Pancreas (tissue), 10 donors: ENCODE measurements around the gene B4GALT1. TPM values are rescaled to one million over a fixed set of nuclear protein-coding genes. Genes with fewer than 3 reads are reported as not detected.
A peak's percentile ranks its signal among the peaks of the same experiment; 100 is the strongest.

Experiments
- ATAC-seq, 4 donors: fragments of 200-7000 bp; cut with Tn5 transposase; one replicate each; pipeline versions ENCODE4 v1.8.0 to v1.9.1; 2020; ENCODE audit warnings: mild to moderate bottlenecking in 4 of 4, moderate library complexity in 4 of 4
- DNase-seq, 6 donors: peaks; one replicate each; pipeline ENCODE4 v3.0.0-alpha.2; 2020
- FAIRE-seq: peaks from 2 replicates; lab custom pipeline; 2012; peaks lifted over from hg19 to GRCh38; lab: Jason Lieb, UNC
- H3K27ac ChIP-seq, 4 donors: fragments of 200-600 bp; sonication (generic); 1 replicate in 3 of 4; 2 replicates in 1 of 4; pipeline versions ENCODE4 v1.5.0 to v1.8.0; 2020
- H3K27me3 ChIP-seq, 4 donors: fragments of 200-600 bp; one replicate each; pipeline ENCODE4 v1.8.0; 2021
- H3K36me3 ChIP-seq, 3 donors: fragments of 200-600 bp; sonication (generic) in 1 of 3; one replicate each; pipeline versions ENCODE4 v1.5.0 to v1.8.0; 2020 to 2021
- H3K4me1 ChIP-seq, 3 donors: fragments of 200-600 bp; one replicate each; pipeline ENCODE4 v1.8.0; 2021
- H3K4me3 ChIP-seq, 4 donors: fragments of 200-600 bp; sonication (generic) in 2 of 4; one replicate each; pipeline versions ENCODE4 v1.5.0 to v1.8.0; 2020 to 2021
- H3K9me3 ChIP-seq, 4 donors: fragments of 200-600 bp; one replicate each; pipeline ENCODE4 v1.8.0; 2021
- CTCF ChIP-seq, 4 donors: fragments of 200-600 bp; sonication (generic) in 3 of 4; IDR thresholded peaks; one replicate each; pipeline versions ENCODE4 v1.5.0 to v1.8.0; 2021; ENCODE audit warnings: antibody characterized with exemption in 4 of 4
- WGBS, 2 donors: extraction: QIAGEN DNeasy Blood & Tissue Kit; methylation state at CpG; one replicate each; pipeline ENCODE4 v1.1.7; 2013; 5-methylcytosine and 5-hydroxymethylcytosine counted together
- intact Hi-C, 3 donors: fragments of 100-400 bp; cut with DNase I; formaldehyde crosslinking; loops; one replicate each; pipeline versions ENCODE4 v1.11.1 to v1.14.2; 2022
- polyA plus RNA-seq, 2 donors: library from polyadenylated mRNA; stranded (reverse); fragments of 200-250 nt; gene quantifications; one replicate each; pipeline ENCODE4 v1.2.3, GENCODE V29; 2013
- total RNA-seq, 6 donors: library from RNA; stranded (reverse); fragmentation: NEBNext Ultra II Directional in 4 of 6; extraction: Animal tissue kit (Norgen Biotek cat#: 25700) in 4 of 6; gene quantifications; one replicate each; pipeline versions ENCODE4 v1.2.1 to v1.2.4, GENCODE V29; 2021 to 2023
- donor health status: healthy with polysubstance abuse.
- donor health status: DM: no; HTN: no; CAD: no; lungs with moderate emphysema.
- donor health status: DM: no; HTN: no; CAD: no.
- donor health status: control.
- donor health status: control.
- donor health status: Bipolar disorder and iron deficiency.
- donor health status: DM: yes; HTN: yes; CAD: no.
- donor health status: DM: no; HTN: no; CAD: no.
- donor health status: DM: no; HTN: no; CAD: no.
- donor health status: DM: yes; HTN: yes; CAD: no.

Gene B4GALT1
- total and polyA plus RNA-seq, 8 donors = 9.7 to 54.2 (median 24.4) TPM

GRCh38 chr9:33143241-33143661 is 23.9 kb downstream of the B4GALT1 start:
- Histone ChIP-seq H3K4me3 (no peak overlapping the region), H3K27ac (no peak overlapping the region), H3K9me3 (no peaks in the 10 kb centered on the region), H3K36me3 (no peaks in the 10 kb centered on the region), H3K27me3 (no peaks in the 10 kb centered on the region), H3K4me1 (peaks cover 13 to 19% (median 17%) of the 10 kb centered on the region in 3 donors)
- 84 to 90% methylated on average over 2 of the region's 2 CpGs for WGBS, 2 donors
- FAIRE-seq = no peak
- no peak for ATAC-seq
- intact Hi-C loops = no loop called here
- TF ChIP-seq CTCF (IDR thresholded peaks at IDR 0.05) = no peak
- DNase-seq = no peak

- no peak for FAIRE-seq
- H3K4me1 ChIP-seq = peaks cover 13 to 19% (median 16%) of the 10 kb centered on the region in 3 donors
- H3K4me3 ChIP-seq = no peak overlapping the region
- no peaks in the 10 kb centered on the region for H3K27me3 ChIP-seq
- H3K27ac ChIP-seq = no peak overlapping the region
- DNase-seq = no peak
- H3K9me3 ChIP-seq = no peaks in the 10 kb centered on the region
- intact Hi-C loops = no loop called here
- H3K36me3 ChIP-seq = no peaks in the 10 kb centered on the region
- ATAC-seq = no peak
- TF ChIP-seq CTCF (IDR thresholded peaks at IDR 0.05) = no peak
- WGBS, 2 donors = 91 to 94% methylated on average over 5 of the region's 5 CpGs
These were observed 24.6 kb downstream of the B4GALT1 start for GRCh38 chr9:33142535-33142934.

- FAIRE-seq = no peak
- no peaks in the 10 kb centered on the region for H3K36me3 ChIP-seq
- no peak overlapping the region for H3K4me3 ChIP-seq
- no peak for DNase-seq
- intact Hi-C loops = no loop called here
- no peak for ATAC-seq
- H3K4me1 ChIP-seq = peaks cover 13 to 19% (median 16%) of the 10 kb centered on the region in 3 donors
- WGBS, 2 donors = 84 to 86% methylated on average over 9 of the region's 9 CpGs
- no peaks in the 10 kb centered on the region for H3K27me3 ChIP-seq
- TF ChIP-seq CTCF (IDR thresholded peaks at IDR 0.05) = no peak
- no peaks in the 10 kb centered on the region for H3K9me3 ChIP-seq
- peak overlapping the region in 2 of 4 donors; percentile 31 to 47 for H3K27ac ChIP-seq
These were observed 26.5 kb downstream of the B4GALT1 start for GRCh38 chr9:33140401-33141360.

DNA sequence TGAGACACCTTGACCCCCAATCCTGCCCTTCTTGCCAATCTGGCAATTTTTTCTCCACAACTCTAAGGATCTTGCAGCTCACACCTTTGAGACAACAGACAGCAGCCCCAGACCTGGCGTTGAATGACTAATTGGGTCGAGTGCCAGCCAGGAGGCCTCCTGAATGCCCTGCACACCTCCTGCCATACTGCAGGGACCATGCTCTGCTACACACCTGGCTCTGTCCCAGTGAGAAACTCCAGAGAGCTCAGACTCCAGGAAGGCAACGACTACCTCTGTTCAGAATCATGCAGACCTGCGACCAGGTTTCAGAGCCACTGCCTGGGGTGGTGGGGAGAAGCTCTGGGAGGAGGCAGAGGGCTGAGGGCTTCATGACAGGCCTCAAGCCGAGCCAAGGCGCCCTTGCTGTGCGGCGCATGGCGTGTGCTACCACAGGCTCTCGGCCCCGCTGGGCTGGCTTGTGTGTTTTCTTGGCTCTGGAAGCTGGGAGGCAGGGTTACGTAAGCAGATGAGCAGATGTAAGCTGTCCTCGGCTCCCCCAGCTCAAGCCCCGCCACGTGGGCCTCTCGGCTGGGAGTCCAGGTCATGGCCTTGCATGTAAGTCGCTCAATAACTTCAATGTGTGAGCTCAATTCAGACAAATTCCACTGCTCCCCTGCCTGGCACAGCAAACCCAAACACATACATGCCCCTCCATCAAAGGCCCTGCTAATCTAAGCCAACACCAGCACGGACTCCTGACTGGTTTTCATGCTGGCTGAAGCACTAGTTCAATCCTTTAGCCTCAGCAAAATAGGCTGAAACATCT is 27.5 kb downstream of the B4GALT1 start:
- no peaks in the 10 kb centered on the region for H3K27me3 ChIP-seq
- no peak overlapping the region for H3K4me3 ChIP-seq
- intact Hi-C loops = no loop called here
- ATAC-seq (peak; percentile 36 to 68 (median 64)), FAIRE-seq (no peak), DNase-seq (peak in 4 of 6 donors; percentile 32 to 56 (median 46))
- WGBS, 2 donors = 52 to 54% methylated on average over 14 to 18 of the region's 18 CpGs
- no peak for TF ChIP-seq CTCF (IDR thresholded peaks at IDR 0.05)
- peaks cover 0 to under 1% (median 0%) of the 10 kb centered on the region in 3 donors for H3K36me3 ChIP-seq
- peak overlapping the region in 3 of 4 donors; percentile 0 to 50 (median 47) for H3K27ac ChIP-seq
- H3K9me3 ChIP-seq = no peaks in the 10 kb centered on the region
- H3K4me1 ChIP-seq = peaks cover 13 to 23% (median 16%) of the 10 kb centered on the region in 3 donors
